K562 (cell line): ENCODE data around the gene NTF4.

ENCODE experiments used
- FOXJ3 ChIP-seq: sonication (generic); formaldehyde crosslinking; IDR thresholded peaks from 2 replicates; pipeline ENCODE4 v1.4.0; 2020; ENCODE audit warnings: mild to moderate bottlenecking, missing genetic modification reagents
- NFATC3 ChIP-seq: fragments of 450-650 bp; IDR thresholded peaks from 2 replicates; pipeline ENCODE4 v1.6.1; 2017; ENCODE audit warnings: mild to moderate bottlenecking
- NONO ChIP-seq, 2 experiments: fragments of 200-400 bp in 1 of 2; fragments of 450-650 bp in 1 of 2; formaldehyde crosslinking in 1 of 2; IDR thresholded peaks; 2 replicates each; pipeline ENCODE4 v1.6.1; 2017; ENCODE audit warnings: low read depth in 2 of 2, mild to moderate bottlenecking in 2 of 2, moderate library complexity in 2 of 2, low read length in 1 of 2
- SIN3A ChIP-seq, 2 experiments: fragments of 150-350 bp in 1 of 2; IDR thresholded peaks; 2 replicates each; pipeline ENCODE4 v1.6.1; 2011 to 2016; ENCODE audit warnings: borderline replicate concordance in 2 of 2, low read depth in 2 of 2, low read length in 2 of 2, mild to moderate bottlenecking in 2 of 2, moderate library complexity in 2 of 2; ENCODE audit not compliant: control insufficient read depth in 1 of 2
- TF ChIP-seq, protein P1 (sequence below): IDR thresholded peaks from 2 replicates; pipeline ENCODE4 v1.6.1; 2016; ENCODE audit warnings: missing genetic modification characterization, missing compliant biosample characterization
- TF ChIP-seq, protein P2 (sequence below), 2 experiments: fragments of 450-650 bp in 1 of 2; sonication (generic) in 1 of 2; formaldehyde crosslinking in 1 of 2; IDR thresholded peaks in 1 of 2; conservative IDR thresholded peaks in 1 of 2; 2 replicates each; pipeline versions ENCODE4 v1.6.1 to v1.8.1; 2016 to 2023; ENCODE audit warnings: mild to moderate bottlenecking in 2 of 2, moderate library complexity in 2 of 2, inconsistent platforms in 1 of 2, missing genetic modification reagents in 1 of 2

DNA sequence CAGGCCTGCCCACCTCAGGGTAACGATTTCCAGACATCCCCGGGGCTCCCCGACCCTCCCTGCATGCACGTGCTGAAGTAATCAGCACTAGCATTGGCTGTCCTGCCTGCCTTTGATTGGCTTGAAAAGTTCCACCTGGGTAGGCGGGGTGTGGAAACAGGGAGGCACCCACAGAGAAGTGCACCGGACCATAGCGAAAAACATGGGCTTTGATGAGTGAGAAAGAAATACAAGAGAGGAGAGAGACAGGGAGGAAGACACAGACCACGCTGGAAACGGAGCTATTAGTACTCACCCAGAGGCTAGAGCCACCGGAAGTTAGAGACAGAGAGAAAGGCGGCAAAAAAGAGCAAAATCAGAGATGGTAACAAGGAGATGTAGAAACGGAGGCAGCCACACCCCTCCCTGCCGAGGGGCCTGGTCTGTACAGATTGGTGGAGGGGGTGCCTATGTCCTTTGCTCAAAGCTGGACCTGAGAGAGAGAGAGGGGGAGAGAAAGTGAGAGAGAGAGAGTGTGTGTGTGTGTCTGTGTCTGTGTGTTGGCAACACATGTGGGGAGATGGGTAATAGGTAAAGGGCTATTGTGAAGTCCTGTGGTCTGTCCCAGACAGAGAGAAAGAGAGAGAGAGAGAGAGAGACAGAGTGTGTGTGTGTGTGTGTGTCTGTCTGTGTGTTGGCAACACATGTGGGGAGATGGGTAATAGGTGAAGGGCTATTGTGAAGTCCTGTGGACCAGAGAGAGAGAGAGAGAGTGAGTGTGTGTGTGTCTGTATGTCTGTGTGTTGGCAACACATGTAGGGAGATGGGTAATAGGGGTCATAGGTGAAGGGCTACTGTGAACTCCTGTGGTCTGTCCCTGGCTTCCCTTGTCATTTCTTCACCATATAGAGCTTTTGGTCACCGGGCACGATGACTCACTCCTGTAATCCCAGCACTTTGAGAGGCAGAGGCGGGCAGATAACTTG lies 43.4 kb downstream of the NTF4 start:
- TF ChIP-seq NFATC3 (no peak), FOXJ3 (CRISPR knock-in tag) (no peak), SIN3A (IDR thresholded peaks at IDR 0.05; ENCODE audit: borderline replicate concordance in 2 of 2, control insufficient read depth in 1 of 2, low read depth in 2 of 2, low read length in 2 of 2) (no peak), NONO (IDR thresholded peaks at IDR 0.05; ENCODE audit: low read depth in 2 of 2, low read length in 1 of 2) (no peak)
- TF ChIP-seq, protein P1, sequence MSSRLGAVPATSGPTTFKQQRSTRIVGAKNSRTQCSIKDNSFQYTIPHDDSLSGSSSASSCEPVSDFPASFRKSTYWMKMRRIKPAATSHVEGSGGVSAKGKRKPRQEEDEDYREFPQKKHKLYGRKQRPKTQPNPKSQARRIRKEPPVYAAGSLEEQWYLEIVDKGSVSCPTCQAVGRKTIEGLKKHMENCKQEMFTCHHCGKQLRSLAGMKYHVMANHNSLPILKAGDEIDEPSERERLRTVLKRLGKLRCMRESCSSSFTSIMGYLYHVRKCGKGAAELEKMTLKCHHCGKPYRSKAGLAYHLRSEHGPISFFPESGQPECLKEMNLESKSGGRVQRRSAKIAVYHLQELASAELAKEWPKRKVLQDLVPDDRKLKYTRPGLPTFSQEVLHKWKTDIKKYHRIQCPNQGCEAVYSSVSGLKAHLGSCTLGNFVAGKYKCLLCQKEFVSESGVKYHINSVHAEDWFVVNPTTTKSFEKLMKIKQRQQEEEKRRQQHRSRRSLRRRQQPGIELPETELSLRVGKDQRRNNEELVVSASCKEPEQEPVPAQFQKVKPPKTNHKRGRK (tag): no peak
- TF ChIP-seq, protein P2, sequence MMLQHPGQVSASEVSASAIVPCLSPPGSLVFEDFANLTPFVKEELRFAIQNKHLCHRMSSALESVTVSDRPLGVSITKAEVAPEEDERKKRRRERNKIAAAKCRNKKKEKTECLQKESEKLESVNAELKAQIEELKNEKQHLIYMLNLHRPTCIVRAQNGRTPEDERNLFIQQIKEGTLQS (IDR thresholded peaks at IDR 0.05): peak; percentile 84
- TF ChIP-seq, protein P2 (CRISPR knock-in tag; conservative IDR thresholded peaks at IDR 0.05): no peak
